B cell (primary cell): ENCODE measurements around the gene TMEM145. TPM values are rescaled to one million over a fixed set of nuclear protein-coding genes. Genes with fewer than 3 reads are reported as not detected.

ENCODE experiments used
- ATAC-seq: fragments of 200-7000 bp; cut with Tn5 transposase; one replicate; pipeline ENCODE4 v1.10.0; 2021; ENCODE audit warnings: low read depth, mild to moderate bottlenecking, moderate number of reproducible peaks, moderate library complexity
- CTCF ChIA-PET: fragments of 350-600 bp; sonication (Branson Sonifier 250); formaldehyde crosslinking; loops from one replicate; lab custom pipeline; 2021; ENCODE audit warnings: antibody characterized with exemption, inconsistent platforms; lab: Charles Lee
- POLR2A ChIA-PET: fragments of 350-600 bp; sonication (Branson Sonifier 250); formaldehyde crosslinking; loops from one replicate; lab custom pipeline; 2021; ENCODE audit warnings: antibody characterized with exemption; lab: Charles Lee
- DNase-seq: peaks from one replicate; pipeline ENCODE4 v3.0.0; 2013
- H2AFZ ChIP-seq: 2 replicates; pipeline ENCODE4 v1.6.1; 2012; ENCODE audit warnings: mild to moderate bottlenecking, low read depth, low read length; ENCODE audit not compliant: insufficient read depth, poor library complexity, severe bottlenecking
- H3K27ac ChIP-seq, 2 donors: 1 replicate in 1 of 2; 2 replicates in 1 of 2; pipeline ENCODE4 v1.5.1; 2012 to 2013; ENCODE audit warnings: low read length in 2 of 2, mild to moderate bottlenecking in 2 of 2, moderate library complexity in 1 of 2
- H3K27me3 ChIP-seq, 4 experiments: fragments of 200-600 bp in 1 of 4; sonication (generic) in 1 of 4; replicated peaks in 1 of 4; 1 replicate in 2 of 4; 2 replicates in 2 of 4; pipeline versions ENCODE4 v1.6.1 to v1.7.0; 2013 to 2016; ENCODE audit warnings: low read length in 3 of 4, mild to moderate bottlenecking in 2 of 4, mixed read lengths in 1 of 4, moderate library complexity in 1 of 4; ENCODE audit not compliant: insufficient read depth in 4 of 4, control insufficient read depth in 3 of 4; ENCODE audit errors: control extremely low read depth in 1 of 4
- H3K36me3 ChIP-seq, 2 experiments: replicated peaks in 1 of 2; 1 replicate in 1 of 2; 2 replicates in 1 of 2; pipeline versions ENCODE4 v1.6.1 to v1.7.1; 2013; ENCODE audit warnings: low read length in 1 of 2; ENCODE audit not compliant: insufficient read depth in 2 of 2, control insufficient read depth in 1 of 2; ENCODE audit errors: control extremely low read depth in 1 of 2, extremely low read depth in 1 of 2
- H3K4me1 ChIP-seq, 2 donors: fragments of 200-600 bp in 1 of 2; sonication (generic) in 1 of 2; 1 replicate in 1 of 2; 2 replicates in 1 of 2; pipeline versions ENCODE4 v1.5.1 to v1.6.1; 2013 to 2017; ENCODE audit warnings: low read length in 2 of 2; ENCODE audit not compliant: control insufficient read depth in 2 of 2, insufficient read depth in 2 of 2
- H3K4me2 ChIP-seq: replicated peaks from 2 replicates; pipeline ENCODE3; 2012; ENCODE audit warnings: mild to moderate bottlenecking, low read depth, low read length; ENCODE audit not compliant: poor library complexity, severe bottlenecking
- H3K4me3 ChIP-seq, 5 experiments: fragments of 200-600 bp in 1 of 5; sonication (generic) in 1 of 5; 1 replicate in 3 of 5; 2 replicates in 2 of 5; pipeline versions ENCODE4 v1.5.1 to v1.7.0; 2011 to 2016; ENCODE audit warnings: low read length in 4 of 5, mild to moderate bottlenecking in 4 of 5, low read depth in 2 of 5, control low read depth in 1 of 5, moderate library complexity in 1 of 5; ENCODE audit not compliant: insufficient read depth in 1 of 5; ENCODE audit errors: control extremely low read depth in 1 of 5, extremely low read depth in 1 of 5
- H3K79me2 ChIP-seq: fragments of 200-600 bp; sonication (generic); one replicate; pipeline ENCODE4 v1.6.0; 2016; ENCODE audit warnings: low read length; ENCODE audit not compliant: control insufficient read depth, insufficient read depth
- H3K9ac ChIP-seq: fragments of 200-600 bp; sonication (generic); 2 replicates; pipeline ENCODE4 v1.6.1; 2017; ENCODE audit warnings: mild to moderate bottlenecking, low read length, moderate library complexity
- H3K9me3 ChIP-seq, 3 donors: one replicate each; pipeline versions ENCODE4 v1.6.1 to v1.7.1; 2013; ENCODE audit warnings: low read length in 2 of 3; ENCODE audit not compliant: control insufficient read depth in 2 of 3, insufficient read depth in 1 of 3; ENCODE audit errors: control extremely low read depth in 1 of 3
- H4K20me1 ChIP-seq: 2 replicates; pipeline ENCODE4 v1.6.0; 2012; ENCODE audit warnings: mild to moderate bottlenecking, low read length; ENCODE audit not compliant: insufficient read depth, control insufficient read depth, poor library complexity, severe bottlenecking
- H3K27ac Mint-ChIP-seq: one replicate; pipeline ENCODE4 v1.8.0; 2021; ENCODE audit warnings: mixed read lengths
- H3K27me3 Mint-ChIP-seq: one replicate; pipeline ENCODE4 v1.8.0; 2021; ENCODE audit warnings: mixed read lengths
- H3K4me1 Mint-ChIP-seq: one replicate; pipeline ENCODE4 v1.8.0; 2021; ENCODE audit warnings: mixed read lengths
- H3K4me3 Mint-ChIP-seq: one replicate; pipeline ENCODE4 v1.8.0; 2021; ENCODE audit warnings: mixed read lengths
- H3K9me3 Mint-ChIP-seq: one replicate; pipeline ENCODE4 v1.8.0; 2022; ENCODE audit warnings: mixed read lengths; ENCODE audit not compliant: insufficient read depth
- CTCF ChIP-seq: fragments of 200-600 bp; IDR thresholded peaks from one replicate; pipeline ENCODE4 v1.8.0; 2022; ENCODE audit warnings: antibody characterized with exemption, mild to moderate bottlenecking
- EZH2 ChIP-seq: IDR thresholded peaks from 2 replicates; pipeline ENCODE4 v1.6.1; 2012; ENCODE audit warnings: borderline replicate concordance, low read depth, mild to moderate bottlenecking, moderate library complexity, low read length; ENCODE audit not compliant: insufficient read depth, poor library complexity, severe bottlenecking
- WGBS: methylation state at CpG from one replicate; pipeline ENCODE4 v1.1.5; 2013; ENCODE audit warnings: missing lambda C conversion rate; ENCODE audit not compliant: insufficient coverage; 5-methylcytosine and 5-hydroxymethylcytosine counted together
- intact Hi-C: fragments of 100-400 bp; cut with micrococcal nuclease; formaldehyde crosslinking; loops from one replicate; pipeline ENCODE4 v1.10.0; 2022
- polyA plus RNA-seq: library from polyadenylated mRNA; depleted of rRNA; stranded (reverse); fragments of >200 nt; gene quantifications from 2 replicates; pipeline ENCODE4 v1.2.3, GENCODE V29; 2012
- total RNA-seq, 2 donors: library from RNA; stranded (reverse); fragments of 120-200 nt in 1 of 2; gene quantifications; 1 replicate in 1 of 2; 2 replicates in 1 of 2; pipeline versions ENCODE4 v1.2.3 to v1.2.4, GENCODE V29; 2013 to 2022

TMEM145 gene
- total and polyA plus RNA-seq, 2 donors (not counting 1 experiment from before 2014, with no cell fraction given), result not detected

- H3K9ac ChIP-seq, result peak overlapping the region; percentile 94
- Mint-ChIP-seq H3K9me3 (no peaks in the 10 kb centered on the region), H3K4me1 (peaks cover 22% of the 10 kb centered on the region), H3K4me3 (peak overlapping the region; percentile 88), H3K27me3 (peaks cover 10% of the 10 kb centered on the region), H3K27ac (peak overlapping the region; percentile 90)
- no peaks in the 10 kb centered on the region for H3K9me3 ChIP-seq
- 5% methylated on average over 36 of the region's 37 CpGs for WGBS
- peaks cover 28 to 31% of the 10 kb centered on the region in 2 donors for H3K4me1 ChIP-seq
- no peaks in the 10 kb centered on the region for H4K20me1 ChIP-seq
- DNase-seq (peak; percentile 67), ATAC-seq (peak; percentile 5)
- peak overlapping the region; percentile 53 to 69 for H3K27ac ChIP-seq
- H3K36me3 ChIP-seq, result no peaks in the 10 kb centered on the region
- TF ChIP-seq EZH2, result no peak
- peak; percentile 27 for TF ChIP-seq CTCF
- POLR2A ChIA-PET, result no interaction called here
- H3K79me2 ChIP-seq, result peaks cover 44% of the 10 kb centered on the region
- CTCF ChIA-PET, result interaction anchor here (0.7 to 1.3 kb wide), 5 partner anchors 10 to 97 kb away, joined by 3 to 4 read pairs (median 3); no protein-coding TSS in a partner anchor
- peaks cover 0 to 23% (median 3%) of the 10 kb centered on the region in 4 experiments for H3K27me3 ChIP-seq
- peak overlapping the region; percentile 94 for H3K4me2 ChIP-seq
- peak overlapping the region; percentile 96 for H2AFZ ChIP-seq
- intact Hi-C loops, result loop anchor here (1.0 kb wide), 14 partner anchors 24 to 467 kb away; partner anchors contain the start of genes DEDD2, PAFAH1B3, POU2F2 and PRR19
- H3K4me3 ChIP-seq, result peak overlapping the region; percentile 61 to 99 (median 93)
These were observed 13.0 kb downstream of the TMEM145 start for GRCh38 chr19:42325896-42326771.

- intact Hi-C loops, result no loop called here
- DNase-seq (no peak), ATAC-seq (no peak)
- H3K27ac Mint-ChIP-seq, result peak overlapping the region; percentile 8
- TF ChIP-seq EZH2, result no peak
- Histone ChIP-seq H2AFZ (no peak overlapping the region), H3K9me3 (no peaks in the 10 kb centered on the region), H3K4me3 (no peak overlapping the region), H3K27ac (no peak overlapping the region), H3K4me2 (peak overlapping the region; percentile 94), H3K36me3 (no peaks in the 10 kb centered on the region), H3K79me2 (peaks cover 44% of the 10 kb centered on the region), H3K27me3 (peaks cover 0 to 21% (median 3%) of the 10 kb centered on the region in 4 experiments), H4K20me1 (no peaks in the 10 kb centered on the region), H3K9ac (no peak overlapping the region), H3K4me1 (peaks cover 28 to 31% of the 10 kb centered on the region in 2 donors)
- ChIA-PET CTCF (interaction anchor here (0.6 to 1.3 kb wide), 5 partner anchors 9 to 162 kb away, joined by 3 to 4 read pairs (median 3); no protein-coding TSS in a partner anchor), POLR2A (no interaction called here)
- peaks cover 10% of the 10 kb centered on the region for H3K27me3 Mint-ChIP-seq
- no peaks in the 10 kb centered on the region for H3K9me3 Mint-ChIP-seq
- peak overlapping the region; percentile 88 for H3K4me3 Mint-ChIP-seq
- H3K4me1 Mint-ChIP-seq, result peaks cover 22% of the 10 kb centered on the region
These were observed 13.9 kb downstream of the TMEM145 start for GRCh38 chr19:42326969-42327368.
